Activated naive CD8-positive, alpha-beta T cell treated with anti-CD3 and anti-CD28 coated beads, Interleukin-2, amount 50 U/mL, for 24 hours (primary cell): Measurements from ENCODE around the gene PIWIL1.

Source experiments
- ATAC-seq: fragments of 150-1000 bp; cut with Tn5 transposase; one replicate; pipeline ENCODE4 v1.10.0; 2021
- DNase-seq: peaks from one replicate; pipeline ENCODE4 v3.0.0; 2021
- H3K27ac Mint-ChIP-seq: one replicate; pipeline ENCODE4 v1.8.0; 2021; ENCODE audit warnings: mild to moderate bottlenecking, mixed read lengths
- H3K27me3 Mint-ChIP-seq: one replicate; pipeline ENCODE4 v1.8.0; 2021; ENCODE audit warnings: mixed read lengths
- H3K36me3 Mint-ChIP-seq: one replicate; pipeline ENCODE4 v1.8.0; 2021; ENCODE audit warnings: low read depth, mixed read lengths
- H3K4me1 Mint-ChIP-seq: one replicate; pipeline ENCODE4 v1.8.0; 2021; ENCODE audit warnings: mixed read lengths
- H3K4me3 Mint-ChIP-seq: one replicate; pipeline ENCODE4 v1.8.0; 2021; ENCODE audit warnings: mild to moderate bottlenecking, moderate library complexity, mixed read lengths
- H3K9me3 Mint-ChIP-seq: one replicate; pipeline ENCODE4 v1.8.0; 2021; ENCODE audit warnings: mixed read lengths

PIWIL1 gene

DNA sequence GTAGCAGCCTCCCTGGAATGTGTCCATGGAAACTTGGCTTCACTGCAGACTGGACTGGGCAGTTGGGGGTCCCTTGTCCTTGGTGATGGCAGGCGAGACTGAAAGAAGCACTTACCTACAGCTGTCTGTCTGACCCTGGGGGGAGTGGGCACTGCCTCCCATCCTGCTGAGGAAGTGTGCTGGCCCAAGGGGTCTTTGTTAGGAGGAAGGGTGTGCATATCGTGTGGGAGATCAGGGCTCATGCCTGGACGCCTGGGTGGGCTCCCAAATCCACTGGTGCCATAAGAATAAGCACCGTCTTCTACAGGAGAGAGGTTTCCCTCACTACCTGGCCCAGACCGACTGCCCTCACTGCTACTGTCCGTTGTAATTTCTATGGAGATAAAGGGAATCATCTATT is 81.4 kb downstream of the PIWIL1 start:
- ATAC-seq: no peak
- Mint-ChIP-seq H3K4me1 (no peaks in the 10 kb centered on the region), H3K4me3 (no peak overlapping the region), H3K27me3 (peaks cover 4% of the 10 kb centered on the region), H3K36me3 (no peaks in the 10 kb centered on the region), H3K27ac (no peak overlapping the region), H3K9me3 (no peaks in the 10 kb centered on the region)
- DNase-seq: no peak

- DNase-seq (no peak), ATAC-seq (no peak)
- H3K27me3 Mint-ChIP-seq: peaks cover 4% of the 10 kb centered on the region
- no peaks in the 10 kb centered on the region for H3K36me3 Mint-ChIP-seq
- H3K4me1 Mint-ChIP-seq: no peaks in the 10 kb centered on the region
- no peaks in the 10 kb centered on the region for H3K9me3 Mint-ChIP-seq
- no peak overlapping the region for H3K27ac Mint-ChIP-seq
- H3K4me3 Mint-ChIP-seq: no peak overlapping the region
Observed at GRCh38 chr12:130420071-130420470, 82.4 kb downstream of the PIWIL1 start.

DNA sequence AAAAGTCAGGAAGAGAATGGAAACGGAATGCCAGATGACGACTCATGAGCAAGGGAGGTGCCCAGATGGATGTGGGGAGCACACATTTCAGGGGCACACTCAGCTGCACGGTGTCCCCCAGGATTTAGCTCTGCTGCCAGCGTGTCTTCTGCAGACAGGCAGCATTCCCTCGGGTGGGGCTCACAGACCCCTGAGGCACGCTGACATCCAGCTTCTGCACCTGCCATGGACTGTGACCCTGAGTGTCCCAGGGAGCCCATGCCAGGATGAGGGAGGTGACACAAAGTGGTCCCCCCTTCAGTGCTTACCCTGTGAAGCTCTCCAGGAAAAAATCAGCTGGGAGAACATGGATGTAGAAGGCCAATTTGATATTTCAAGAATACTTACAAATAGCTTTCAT is 84.2 kb downstream of the PIWIL1 start:
- ATAC-seq (no peak), DNase-seq (no peak)
- H3K27me3 Mint-ChIP-seq: peaks cover 3% of the 10 kb centered on the region
- no peak overlapping the region for H3K4me3 Mint-ChIP-seq
- H3K27ac Mint-ChIP-seq: no peak overlapping the region
- no peaks in the 10 kb centered on the region for H3K4me1 Mint-ChIP-seq
- no peaks in the 10 kb centered on the region for H3K9me3 Mint-ChIP-seq
- no peaks in the 10 kb centered on the region for H3K36me3 Mint-ChIP-seq
